HG03558 (cell line): ENCODE results near the gene C17orf114.
A peak's percentile ranks its signal among the peaks of the same experiment; 100 is the strongest.
"Not testable (repeated sequence)": the region's sequence is repeated elsewhere in the genome, so short reads cannot be mapped to it uniquely, and the experiment has no call there.

Source experiments
- ATAC-seq: cut with Tn5 transposase; IDR thresholded peaks from one replicate; pipeline ENCODE4 v1.9.1; 2021; ENCODE audit warnings: moderate number of reproducible peaks; ENCODE audit not compliant: unreplicated experiment; ENCODE audit errors: extremely low read depth

C17orf114 gene

GRCh38 chr17:4802228-4802627 is at the start of gene C17orf114:
C17orf114 (minus strand) TSS chr17:4802328.
- no peak for ATAC-seq

GRCh38 chr17:4851084-4851483 is 49.0 kb upstream of the C17orf114 start:
- ATAC-seq: no peak

GRCh38 chr17:4850246-4850645 is 48.1 kb upstream of the C17orf114 start:
- ATAC-seq: no peak

GRCh38 chr17:4849011-4849536 is 46.9 kb upstream of the C17orf114 start:
- no peak for ATAC-seq

- ATAC-seq: no peak
Observed at GRCh38 chr17:4846635-4847390, 44.7 kb upstream of the C17orf114 start.

GRCh38 chr17:4845118-4845517 is 43.0 kb upstream of the C17orf114 start:
- no peak for ATAC-seq

GRCh38 chr17:4843321-4844000 is 41.3 kb upstream of the C17orf114 start:
- ATAC-seq: no peak

GRCh38 chr17:4842376-4842775 is 40.2 kb upstream of the C17orf114 start:
- no peak for ATAC-seq

GRCh38 chr17:4840893-4841242 is 38.7 kb upstream of the C17orf114 start:
- no peak for ATAC-seq

- ATAC-seq: no peak
Observed at GRCh38 chr17:4839965-4840892, 38.1 kb upstream of the C17orf114 start.

GRCh38 chr17:4839221-4839620 is 37.1 kb upstream of the C17orf114 start:
- ATAC-seq: no peak

- ATAC-seq: no peak
Observed at GRCh38 chr17:4838309-4838785, 36.2 kb upstream of the C17orf114 start.

GRCh38 chr17:4837471-4838308 is 35.6 kb upstream of the C17orf114 start:
- no peak for ATAC-seq

- no peak for ATAC-seq
Observed at GRCh38 chr17:4836221-4836620, 34.1 kb upstream of the C17orf114 start.

GRCh38 chr17:4834681-4835020 is 32.5 kb upstream of the C17orf114 start:
- no peak for ATAC-seq

- no peak for ATAC-seq
Observed at GRCh38 chr17:4833941-4834680, 32.0 kb upstream of the C17orf114 start.

GRCh38 chr17:4833178-4833940 is 31.2 kb upstream of the C17orf114 start, which contains the start of gene MINK1:
MINK1 (plus strand) TSS chr17:4833340; CDS start chr17:4833584, 244 bp downstream.
- ATAC-seq: peak; percentile 63

GRCh38 chr17:4832829-4833177 is 30.7 kb upstream of the C17orf114 start:
- ATAC-seq: not testable (repeated sequence)
